ENCODE results near the gene KCNJ11.

DNA sequence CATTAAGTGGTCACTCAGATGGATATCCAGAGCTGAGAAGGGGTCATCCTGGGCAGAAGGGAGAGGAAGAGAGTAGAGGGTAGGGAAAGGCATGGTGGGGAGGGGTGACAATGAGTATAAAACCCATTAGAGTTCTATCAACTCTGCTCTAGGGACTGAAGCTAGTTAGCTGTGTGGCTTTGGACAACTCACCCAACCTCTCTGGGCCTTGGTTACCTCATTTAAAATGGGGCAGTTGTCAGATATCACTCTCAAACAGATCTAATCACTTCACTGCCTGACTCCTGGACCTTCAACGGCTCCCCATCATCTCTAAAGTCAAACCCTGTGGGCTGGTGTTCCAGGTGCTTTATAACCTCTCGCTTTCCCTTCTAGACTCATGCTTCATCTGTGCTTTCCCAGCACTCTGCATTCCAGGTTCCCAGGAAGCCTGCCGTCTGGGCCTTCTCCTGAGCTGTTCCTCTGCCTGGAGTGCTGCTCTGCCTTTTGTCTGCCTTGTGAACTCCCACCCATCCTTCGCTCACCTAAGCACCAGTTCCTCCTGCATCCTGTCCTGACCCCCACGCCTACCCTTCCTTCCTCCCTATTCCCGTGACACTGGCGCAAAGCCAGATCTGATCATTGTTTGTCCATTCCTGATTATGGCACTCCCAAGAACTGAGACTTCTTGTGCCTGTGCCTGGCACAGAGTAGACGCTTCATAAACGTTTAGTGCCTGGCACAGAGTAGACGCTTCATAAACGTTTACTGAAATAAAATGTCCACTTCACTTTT, 22.3 kb upstream of the KCNJ11 start:
- TF ChIP-seq POLR2AphosphoS5 (IDR thresholded peaks at IDR 0.05) (no peak), EP300 (conservative IDR thresholded peaks at IDR 0.05; ENCODE audit: poor library complexity, severe bottlenecking) (no peak), EZH2 (IDR thresholded peaks at IDR 0.05; ENCODE audit: borderline replicate concordance, insufficient read depth, low read length, poor library complexity, severe bottlenecking) (no peak), RAD21 (conservative IDR thresholded peaks at IDR 0.05) (no peak), TAF1 (IDR thresholded peaks at IDR 0.05; ENCODE audit: low read depth) (no peak), MXI1 (conservative IDR thresholded peaks at IDR 0.05; ENCODE audit: poor library complexity, severe bottlenecking) (no peak), SMC3 (conservative IDR thresholded peaks at IDR 0.05; ENCODE audit: poor library complexity) (no peak)
- TF ChIP-seq, protein P1, sequence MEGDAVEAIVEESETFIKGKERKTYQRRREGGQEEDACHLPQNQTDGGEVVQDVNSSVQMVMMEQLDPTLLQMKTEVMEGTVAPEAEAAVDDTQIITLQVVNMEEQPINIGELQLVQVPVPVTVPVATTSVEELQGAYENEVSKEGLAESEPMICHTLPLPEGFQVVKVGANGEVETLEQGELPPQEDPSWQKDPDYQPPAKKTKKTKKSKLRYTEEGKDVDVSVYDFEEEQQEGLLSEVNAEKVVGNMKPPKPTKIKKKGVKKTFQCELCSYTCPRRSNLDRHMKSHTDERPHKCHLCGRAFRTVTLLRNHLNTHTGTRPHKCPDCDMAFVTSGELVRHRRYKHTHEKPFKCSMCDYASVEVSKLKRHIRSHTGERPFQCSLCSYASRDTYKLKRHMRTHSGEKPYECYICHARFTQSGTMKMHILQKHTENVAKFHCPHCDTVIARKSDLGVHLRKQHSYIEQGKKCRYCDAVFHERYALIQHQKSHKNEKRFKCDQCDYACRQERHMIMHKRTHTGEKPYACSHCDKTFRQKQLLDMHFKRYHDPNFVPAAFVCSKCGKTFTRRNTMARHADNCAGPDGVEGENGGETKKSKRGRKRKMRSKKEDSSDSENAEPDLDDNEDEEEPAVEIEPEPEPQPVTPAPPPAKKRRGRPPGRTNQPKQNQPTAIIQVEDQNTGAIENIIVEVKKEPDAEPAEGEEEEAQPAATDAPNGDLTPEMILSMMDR (IDR thresholded peaks at IDR 0.05; ENCODE audit: poor library complexity, severe bottlenecking): no peak
- TF ChIP-seq, protein P2, sequence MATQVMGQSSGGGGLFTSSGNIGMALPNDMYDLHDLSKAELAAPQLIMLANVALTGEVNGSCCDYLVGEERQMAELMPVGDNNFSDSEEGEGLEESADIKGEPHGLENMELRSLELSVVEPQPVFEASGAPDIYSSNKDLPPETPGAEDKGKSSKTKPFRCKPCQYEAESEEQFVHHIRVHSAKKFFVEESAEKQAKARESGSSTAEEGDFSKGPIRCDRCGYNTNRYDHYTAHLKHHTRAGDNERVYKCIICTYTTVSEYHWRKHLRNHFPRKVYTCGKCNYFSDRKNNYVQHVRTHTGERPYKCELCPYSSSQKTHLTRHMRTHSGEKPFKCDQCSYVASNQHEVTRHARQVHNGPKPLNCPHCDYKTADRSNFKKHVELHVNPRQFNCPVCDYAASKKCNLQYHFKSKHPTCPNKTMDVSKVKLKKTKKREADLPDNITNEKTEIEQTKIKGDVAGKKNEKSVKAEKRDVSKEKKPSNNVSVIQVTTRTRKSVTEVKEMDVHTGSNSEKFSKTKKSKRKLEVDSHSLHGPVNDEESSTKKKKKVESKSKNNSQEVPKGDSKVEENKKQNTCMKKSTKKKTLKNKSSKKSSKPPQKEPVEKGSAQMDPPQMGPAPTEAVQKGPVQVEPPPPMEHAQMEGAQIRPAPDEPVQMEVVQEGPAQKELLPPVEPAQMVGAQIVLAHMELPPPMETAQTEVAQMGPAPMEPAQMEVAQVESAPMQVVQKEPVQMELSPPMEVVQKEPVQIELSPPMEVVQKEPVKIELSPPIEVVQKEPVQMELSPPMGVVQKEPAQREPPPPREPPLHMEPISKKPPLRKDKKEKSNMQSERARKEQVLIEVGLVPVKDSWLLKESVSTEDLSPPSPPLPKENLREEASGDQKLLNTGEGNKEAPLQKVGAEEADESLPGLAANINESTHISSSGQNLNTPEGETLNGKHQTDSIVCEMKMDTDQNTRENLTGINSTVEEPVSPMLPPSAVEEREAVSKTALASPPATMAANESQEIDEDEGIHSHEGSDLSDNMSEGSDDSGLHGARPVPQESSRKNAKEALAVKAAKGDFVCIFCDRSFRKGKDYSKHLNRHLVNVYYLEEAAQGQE (IDR thresholded peaks at IDR 0.05; ENCODE audit: borderline replicate concordance): no peak

All from neural cell (in vitro differentiated cells).